Vagina (tissue), 2 donors: ENCODE data around the gene KRTAP19-2.

Experiments used
- CTCF ChIP-seq, 3 experiments: fragments of 450-650 bp in 2 of 3; fragments of 200-600 bp in 1 of 3; sonication (generic) in 1 of 3; IDR thresholded peaks; one replicate each; pipeline ENCODE4 v1.5.1; 2017 to 2019; ENCODE audit warnings: antibody characterized with exemption in 3 of 3, mild to moderate bottlenecking in 2 of 3, moderate library complexity in 2 of 3
- POLR2A ChIP-seq, 2 donors: fragments of 450-650 bp; IDR thresholded peaks; one replicate each; pipeline ENCODE4 v1.6.1; 2017; ENCODE audit warnings: antibody characterized with exemption in 2 of 2, mild to moderate bottlenecking in 2 of 2, moderate library complexity in 2 of 2

GRCh38 chr21:30486180-30486579, 1.1 kb downstream of the KRTAP19-2 start:
- TF ChIP-seq POLR2A (IDR thresholded peaks at IDR 0.05) (no peak), CTCF (IDR thresholded peaks at IDR 0.05) (no peak)
